IMR-90 (cell line): ENCODE data around the gene PGAP1. TPM values are rescaled to one million over a fixed set of nuclear protein-coding genes. Genes with fewer than 3 reads are reported as not detected.
A peak's percentile ranks its signal among the peaks of the same experiment; 100 is the strongest.

Experiments used
- ATAC-seq: fragments of 200-7000 bp; cut with Tn5 transposase; 2 replicates; pipeline ENCODE4 v1.9.1; 2020; ENCODE audit warnings: low read depth, mild to moderate bottlenecking, moderate library complexity
- BruUV-seq: library from RNA; stranded (reverse); fragments of 400-500 nt; replicated peaks from 2 replicates; lab custom pipeline; 2021; lab: Mats Ljungman, UMichigan
- CTCF ChIA-PET: fragments of 300-600 bp; formaldehyde crosslinking; extraction: SDS; loops from one replicate; lab custom pipeline; 2021; ENCODE audit warnings: antibody characterized with exemption; lab: Yijun Ruan, JAX
- POLR2A ChIA-PET: fragments of 300-600 bp; sonication (Branson Sonifier 250); formaldehyde crosslinking; loops from one replicate; lab custom pipeline; 2022; ENCODE audit warnings: antibody characterized with exemption; ENCODE audit not compliant: unreplicated experiment; lab: Charles Lee
- DNase-seq: peaks from one replicate; pipeline ENCODE4 v3.0.0; 2013
- H2AFZ ChIP-seq: replicated peaks from 2 replicates; pipeline ENCODE3; 2013; ENCODE audit warnings: low read length, mild to moderate bottlenecking; ENCODE audit not compliant: poor library complexity
- H2AK5ac ChIP-seq: 2 replicates; pipeline ENCODE4 v1.6.1; 2013; ENCODE audit warnings: low read depth, low read length, inconsistent platforms
- H2AK9ac ChIP-seq: replicated peaks from 2 replicates; pipeline ENCODE3; 2013; ENCODE audit warnings: mild to moderate bottlenecking, low read depth, low read length, moderate library complexity; ENCODE audit not compliant: poor library complexity
- H2BK120ac ChIP-seq: 2 replicates; pipeline ENCODE4 v1.6.1; 2013; ENCODE audit warnings: low read depth, low read length, inconsistent platforms
- H2BK15ac ChIP-seq: 3 replicates; pipeline ENCODE4 v1.6.1; 2013; ENCODE audit warnings: low read depth, low read length, inconsistent platforms
- H2BK20ac ChIP-seq: 2 replicates; pipeline ENCODE4 v1.6.1; 2013; ENCODE audit warnings: low read depth, mild to moderate bottlenecking, inconsistent platforms, low read length, moderate library complexity
- H2BK5ac ChIP-seq: 2 replicates; pipeline ENCODE4 v1.6.1; 2013; ENCODE audit warnings: mild to moderate bottlenecking, low read depth, low read length, inconsistent platforms; ENCODE audit not compliant: poor library complexity, severe bottlenecking
- H3K14ac ChIP-seq: replicated peaks from 2 replicates; pipeline ENCODE4 v1.6.1; 2013; ENCODE audit warnings: low read depth, low read length, inconsistent platforms
- H3K18ac ChIP-seq: 2 replicates; pipeline ENCODE4 v1.6.1; 2013; ENCODE audit warnings: low read depth, low read length, control low read depth
- H3K23ac ChIP-seq: 2 replicates; pipeline ENCODE4 v1.6.1; 2013; ENCODE audit warnings: low read depth, low read length, inconsistent platforms
- H3K27ac ChIP-seq: 2 replicates; pipeline ENCODE4 v1.5.1; 2013; ENCODE audit warnings: mild to moderate bottlenecking, control low read depth, low read length; ENCODE audit not compliant: insufficient read depth
- H3K27me3 ChIP-seq: 2 replicates; pipeline ENCODE4 v1.6.1; 2013; ENCODE audit warnings: low read length; ENCODE audit not compliant: control insufficient read depth, insufficient read depth
- H3K36me3 ChIP-seq: 2 replicates; pipeline ENCODE4 v1.6.1; 2013; ENCODE audit warnings: low read length, mixed read lengths; ENCODE audit not compliant: control insufficient read depth, insufficient read depth
- H3K4ac ChIP-seq: 2 replicates; pipeline ENCODE4 v1.6.1; 2013; ENCODE audit warnings: low read depth, low read length, inconsistent platforms
- H3K4me1 ChIP-seq: 2 replicates; pipeline ENCODE4 v1.6.1; 2013; ENCODE audit warnings: low read length, mixed read lengths; ENCODE audit not compliant: control insufficient read depth, insufficient read depth
- H3K4me2 ChIP-seq: 2 replicates; pipeline ENCODE4 v1.6.1; 2013; ENCODE audit warnings: low read depth, mild to moderate bottlenecking, control low read depth, low read length, moderate library complexity
- H3K4me3 ChIP-seq: 2 replicates; pipeline ENCODE4 v1.5.1; 2013; ENCODE audit warnings: low read depth, mild to moderate bottlenecking, control low read depth, low read length, moderate library complexity; ENCODE audit not compliant: insufficient read depth
- H3K56ac ChIP-seq: 2 replicates; pipeline ENCODE4 v1.6.1; 2013; ENCODE audit warnings: low read length, inconsistent platforms; ENCODE audit not compliant: insufficient read depth; ENCODE audit errors: extremely low read depth
- H3K79me1 ChIP-seq, 2 experiments: 2 replicates each; pipeline ENCODE4 v1.6.1; 2013; ENCODE audit warnings: low read length in 2 of 2, inconsistent platforms in 1 of 2, low read depth in 1 of 2
- H3K9ac ChIP-seq: 2 replicates; pipeline ENCODE4 v1.6.1; 2013; ENCODE audit warnings: low read depth, low read length, control low read depth
- H3K9me1 ChIP-seq: 2 replicates; pipeline ENCODE4 v1.6.1; 2013; ENCODE audit warnings: low read length, inconsistent platforms; ENCODE audit not compliant: insufficient read depth
- H3K9me3 ChIP-seq: 2 replicates; pipeline ENCODE4 v1.6.1; 2013; ENCODE audit warnings: low read length; ENCODE audit not compliant: control insufficient read depth, insufficient read depth
- H4K20me1 ChIP-seq: 2 replicates; pipeline ENCODE4 v1.6.1; 2013; ENCODE audit warnings: low read length, inconsistent platforms; ENCODE audit not compliant: insufficient read depth
- H4K5ac ChIP-seq: 2 replicates; pipeline ENCODE4 v1.6.1; 2013; ENCODE audit warnings: mild to moderate bottlenecking, low read depth, low read length, control low read depth
- H4K8ac ChIP-seq, 2 experiments: 2 replicates each; pipeline ENCODE4 v1.6.1; 2013; ENCODE audit warnings: low read depth in 2 of 2, low read length in 2 of 2, control low read depth in 1 of 2, inconsistent platforms in 1 of 2
- H4K91ac ChIP-seq: 2 replicates; pipeline ENCODE4 v1.6.1; 2013; ENCODE audit warnings: low read depth, low read length, inconsistent platforms; ENCODE audit not compliant: insufficient read depth
- CEBPB ChIP-seq: IDR thresholded peaks from 2 replicates; pipeline ENCODE4 v1.6.1; 2012; ENCODE audit warnings: low read depth, low read length, improper control_type of control experiment
- MAFK ChIP-seq: IDR thresholded peaks from 2 replicates; pipeline ENCODE4 v1.6.1; 2012; ENCODE audit warnings: low read depth, low read length, improper control_type of control experiment
- MAZ ChIP-seq: IDR thresholded peaks from 2 replicates; pipeline ENCODE4 v1.6.1; 2012; ENCODE audit warnings: low read depth, mild to moderate bottlenecking, low read length, improper control_type of control experiment, moderate library complexity, borderline replicate concordance
- WGBS, 2 experiments: methylation state at CpG; one replicate each; pipeline versions ENCODE4 v1.1.5 to v1.1.7; 2013; ENCODE audit warnings: missing lambda C conversion rate in 2 of 2; ENCODE audit not compliant: insufficient read length in 1 of 2; ENCODE audit errors: extremely low coverage in 2 of 2; 5-methylcytosine and 5-hydroxymethylcytosine counted together
- dilution Hi-C: fragments of 300-500 bp; cut with HindIII; formaldehyde crosslinking; loops from one replicate; pipeline ENCODE4 v1.14.3; 2018; ENCODE audit warnings: low sequenced_read_pairs; ENCODE audit not compliant: unreplicated experiment
- in situ Hi-C: fragments of 300-500 bp; cut with MboI; formaldehyde crosslinking; loops from 3 replicates; pipeline ENCODE4 v1.14.3; 2019; ENCODE audit warnings: low sequenced_read_pairs, inconsistent platforms, mixed read lengths
- intact Hi-C: fragments of 100-400 bp; cut with micrococcal nuclease; formaldehyde crosslinking; loops from 2 replicates; pipeline ENCODE4 v1.10.0; 2022
- polyA plus RNA-seq, 3 experiments: library from polyadenylated mRNA; depleted of rRNA; stranded (reverse); fragments of >200 nt; gene quantifications; 2 replicates each; pipeline ENCODE4 v1.2.3, GENCODE V29; 2012; ENCODE audit warnings: low replicate concordance in 1 of 3
- total RNA-seq: library from RNA; depleted of rRNA; stranded (reverse); fragments of >200 nt; gene quantifications from 2 replicates; pipeline ENCODE4 v1.2.3, GENCODE V29; 2012

PGAP1 gene
- total and polyA plus RNA-seq, 2 of the 4 experiments (the other 2 are of a cell fraction), result 1.9 to 5.7 TPM

- no peaks in the 10 kb centered on the region; the same call in 1 of the 2 replicates for H4K20me1 ChIP-seq
- peak overlapping the region; percentile 85 for H2AK9ac ChIP-seq
- 3% methylated on average over 3 of the region's 22 CpGs; no CpG with 5 or more reads in 1 of the 2 experiments for WGBS, 2 experiments
- H3K4ac ChIP-seq, result peak overlapping the region; percentile 68
- in situ Hi-C loops (no loop called here), dilution Hi-C loops (no loop called here), intact Hi-C loops (loop anchor here (5.0 to 10.0 kb wide), 5 partner anchors 60 to 613 kb away; no protein-coding TSS in a partner anchor)
- peak overlapping the region; percentile 81 for H2BK120ac ChIP-seq
- no peaks in the 10 kb centered on the region for H3K36me3 ChIP-seq
- H3K79me1 ChIP-seq, result peaks cover 6 to 21% of the 10 kb centered on the region in 2 experiments; a peak in 3 of 4 replicates
- POLR2A ChIA-PET, result interaction anchor here (0.6 kb wide), 2 partner anchors 11 to 470 kb away, joined by 5 to 8 read pairs; no protein-coding TSS in a partner anchor
- DNase-seq (peak; percentile 85), ATAC-seq (peak; percentile 8; the same call in 1 of the 2 replicates)
- peak overlapping the region; percentile 96 for H3K4me2 ChIP-seq
- peak overlapping the region; percentile 22 for H3K18ac ChIP-seq
- BruUV-seq, result no TSS peak
- H2BK15ac ChIP-seq, result no peak overlapping the region
- no peak overlapping the region; the same call in 1 of the 2 replicates for H4K5ac ChIP-seq
- H3K9me1 ChIP-seq, result no peaks in the 10 kb centered on the region
- H3K4me1 ChIP-seq, result no peaks in the 10 kb centered on the region; the same call in 1 of the 2 replicates
- CTCF ChIA-PET, result no interaction called here
- H3K14ac ChIP-seq, result peak overlapping the region; percentile 93; the same call in 1 of the 2 replicates
- H3K27ac ChIP-seq, result peak overlapping the region; percentile 92; the same call in 1 of the 2 replicates
- peak overlapping the region; percentile 82 for H3K9ac ChIP-seq
- peak overlapping the region in 1 of 2 experiments; percentile 82; a peak in 3 of 4 replicates for H4K8ac ChIP-seq
- H4K91ac ChIP-seq, result no peak overlapping the region
- peak overlapping the region; percentile 84 for H2BK5ac ChIP-seq
- peak overlapping the region; percentile 53; the same call in 1 of the 2 replicates for H3K56ac ChIP-seq
- no peak overlapping the region for H2BK20ac ChIP-seq
- H3K9me3 ChIP-seq, result no peaks in the 10 kb centered on the region
- H3K23ac ChIP-seq, result peak overlapping the region; percentile 85
- H2AFZ ChIP-seq, result peak overlapping the region; percentile 95
- no peak overlapping the region for H2AK5ac ChIP-seq
- peak; percentile 70 for TF ChIP-seq MAFK
- 0 out of 2 replicates have a peak, but pooled peaks have one; percentile 12 for TF ChIP-seq MAZ
- TF ChIP-seq CEBPB, result no peak
- no peaks in the 10 kb centered on the region; the same call in 1 of the 2 replicates for H3K27me3 ChIP-seq
- peak overlapping the region; percentile 80 for H3K4me3 ChIP-seq
Observed at GRCh38 chr2:196927376-196928225, 1.1 kb upstream of the PGAP1 start.
